Tibial nerve (tissue), 4 donors: Measurements from ENCODE around the gene GPR150. TPM values are rescaled to one million over a fixed set of nuclear protein-coding genes. Genes with fewer than 3 reads are reported as not detected.

Source experiments
- DNase-seq, 2 donors: peaks; one replicate each; pipeline ENCODE4 v3.0.0-alpha.2; 2019; ENCODE audit warnings: low spot score in 2 of 2
- H3K27ac ChIP-seq, 4 donors: fragments of 200-600 bp; sonication (generic) in 3 of 4; one replicate each; pipeline ENCODE4 v1.5.1; 2017 to 2019; ENCODE audit warnings: mild to moderate bottlenecking in 1 of 4
- H3K27me3 ChIP-seq, 2 donors: fragments of 200-600 bp; sonication (generic) in 1 of 2; one replicate each; pipeline versions ENCODE4 v1.5.1 to v1.6.0; 2017 to 2019
- H3K36me3 ChIP-seq, 3 donors: fragments of 200-600 bp; sonication (generic); one replicate each; pipeline ENCODE4 v1.5.1; 2018 to 2019
- H3K4me1 ChIP-seq, 4 donors: fragments of 200-600 bp; sonication (generic) in 3 of 4; one replicate each; pipeline ENCODE4 v1.5.1; 2017 to 2019
- H3K4me3 ChIP-seq, 4 donors: fragments of 200-600 bp; sonication (generic) in 3 of 4; one replicate each; pipeline ENCODE4 v1.5.1; 2017 to 2019; ENCODE audit warnings: mild to moderate bottlenecking in 1 of 4, moderate library complexity in 1 of 4
- H3K9me3 ChIP-seq, 4 donors: fragments of 200-600 bp; sonication (generic) in 3 of 4; one replicate each; pipeline ENCODE4 v1.5.1; 2017 to 2019
- CTCF ChIP-seq, 5 experiments: fragments of 200-600 bp in 3 of 5; fragments of 450-650 bp in 2 of 5; sonication (generic) in 3 of 5; IDR thresholded peaks; one replicate each; pipeline ENCODE4 v1.5.1; 2016 to 2019; ENCODE audit warnings: antibody characterized with exemption in 5 of 5, mild to moderate bottlenecking in 3 of 5, moderate library complexity in 2 of 5
- EP300 ChIP-seq, 2 donors: sonication (generic); formaldehyde crosslinking; IDR thresholded peaks; one replicate each; pipeline ENCODE4 v1.6.1; 2017; ENCODE audit warnings: antibody characterized with exemption in 2 of 2, mild to moderate bottlenecking in 1 of 2
- POLR2A ChIP-seq, 2 donors: fragments of 450-650 bp; IDR thresholded peaks; one replicate each; pipeline ENCODE4 v1.6.1; 2017; ENCODE audit warnings: antibody characterized with exemption in 2 of 2, mild to moderate bottlenecking in 2 of 2, moderate library complexity in 2 of 2
- WGBS, 2 donors: methylation state at CpG; one replicate each; pipeline ENCODE4 v1.1.5; 2018; 5-methylcytosine and 5-hydroxymethylcytosine counted together
- total RNA-seq, 4 donors: library from RNA; depleted of rRNA; stranded (reverse); fragments of >200 nt; gene quantifications; one replicate each; pipeline ENCODE4 v1.1.0, GENCODE V29; 2016

GPR150 gene
- total RNA-seq, 4 donors from 2014 or later: 0.44 to 3.1 (median 2.7) TPM

- Histone ChIP-seq H3K4me1 (peaks cover 0 to 20% (median 0%) of the 10 kb centered on the region in 4 donors), H3K27me3 (no peaks in the 10 kb centered on the region), H3K4me3 (no peak overlapping the region), H3K9me3 (no peaks in the 10 kb centered on the region), H3K27ac (peak overlapping the region in 3 of 4 donors; percentile 4 to 8 (median 7)), H3K36me3 (no peaks in the 10 kb centered on the region)
- DNase-seq: no peak
- WGBS, 2 donors: 88 to 96% methylated on average over 5 of the region's 5 CpGs
- no peak for TF ChIP-seq CTCF (IDR thresholded peaks at IDR 0.05)
- TF ChIP-seq EP300 (IDR thresholded peaks at IDR 0.05): no peak
- no peak for TF ChIP-seq POLR2A (IDR thresholded peaks at IDR 0.05)
Observed at GRCh38 chr5:95669985-95670384, 50.1 kb downstream of the GPR150 start.

DNA sequence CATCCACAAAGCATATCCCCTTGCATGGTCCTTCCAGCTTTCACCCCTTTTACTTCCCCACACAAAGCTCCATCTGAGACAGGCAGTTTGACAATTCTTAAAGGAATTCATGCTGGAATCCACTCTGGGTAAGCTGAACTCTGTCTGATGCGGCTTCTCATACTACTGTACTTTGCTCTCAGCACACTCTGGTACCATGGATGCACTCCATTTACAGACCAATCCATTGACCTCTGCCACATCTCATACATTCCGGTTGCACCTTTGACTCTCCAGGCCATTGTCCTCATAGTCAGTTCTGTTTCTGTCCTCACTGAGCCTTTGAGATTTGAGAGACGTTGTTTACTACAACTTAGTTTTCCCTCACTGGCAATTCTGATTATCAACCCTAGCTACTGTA, 50.7 kb downstream of the GPR150 start:
- WGBS, 2 donors: 86 to 89% methylated on average over 3 of the region's 3 CpGs
- no peak for DNase-seq
- Histone ChIP-seq H3K9me3 (no peaks in the 10 kb centered on the region), H3K27ac (peak overlapping the region in 1 of 4 donors; percentile 8), H3K36me3 (no peaks in the 10 kb centered on the region), H3K27me3 (no peaks in the 10 kb centered on the region), H3K4me1 (peaks cover 0 to 20% (median 0%) of the 10 kb centered on the region in 4 donors), H3K4me3 (no peak overlapping the region)
- no peak for TF ChIP-seq CTCF (IDR thresholded peaks at IDR 0.05)

Other genes with a start within 250 kb of the GPR150 start
- not detected for gene FAM81B, start 228.7 kb upstream of the GPR150 start, total RNA-seq
- 10 to 100 TPM; 52.8 to 83.3 (median 75.0) TPM for gene SKIC3, start 65.1 kb upstream of the GPR150 start, total RNA-seq
- 10 to 100 TPM; 11.0 to 19.9 (median 13.7) TPM for gene ARSK, start 65.0 kb upstream of the GPR150 start, total RNA-seq
- 1 to 10 TPM in 3 of 4 donors, under 1 TPM in 1; 0.98 to 2.1 (median 1.3) TPM for gene RFESD, start 26.7 kb downstream of the GPR150 start, total RNA-seq
- 1 to 10 TPM in 1 of 4 donors, not detected in 3; 1.2 TPM for gene SPATA9, start 62.9 kb downstream of the GPR150 start, total RNA-seq
- gene RHOBTB3, start 111.2 kb downstream of the GPR150 start, total RNA-seq: 100 to 1,000 TPM; 130 to 219 (median 195) TPM
- gene GLRX, start 202.6 kb downstream of the GPR150 start, total RNA-seq: 10 to 100 TPM; 15.3 to 72.0 (median 40.4) TPM